ENCODE data around the gene FBRSL1. TPM values are rescaled to one million over a fixed set of nuclear protein-coding genes. Genes with fewer than 3 reads are reported as not detected.

FBRSL1 gene
- total and polyA plus RNA-seq, 2 of the 8 experiments (the other 6 are each of a cell fraction or from before 2014, with no cell fraction given): 18.4 to 109 TPM

DNA sequence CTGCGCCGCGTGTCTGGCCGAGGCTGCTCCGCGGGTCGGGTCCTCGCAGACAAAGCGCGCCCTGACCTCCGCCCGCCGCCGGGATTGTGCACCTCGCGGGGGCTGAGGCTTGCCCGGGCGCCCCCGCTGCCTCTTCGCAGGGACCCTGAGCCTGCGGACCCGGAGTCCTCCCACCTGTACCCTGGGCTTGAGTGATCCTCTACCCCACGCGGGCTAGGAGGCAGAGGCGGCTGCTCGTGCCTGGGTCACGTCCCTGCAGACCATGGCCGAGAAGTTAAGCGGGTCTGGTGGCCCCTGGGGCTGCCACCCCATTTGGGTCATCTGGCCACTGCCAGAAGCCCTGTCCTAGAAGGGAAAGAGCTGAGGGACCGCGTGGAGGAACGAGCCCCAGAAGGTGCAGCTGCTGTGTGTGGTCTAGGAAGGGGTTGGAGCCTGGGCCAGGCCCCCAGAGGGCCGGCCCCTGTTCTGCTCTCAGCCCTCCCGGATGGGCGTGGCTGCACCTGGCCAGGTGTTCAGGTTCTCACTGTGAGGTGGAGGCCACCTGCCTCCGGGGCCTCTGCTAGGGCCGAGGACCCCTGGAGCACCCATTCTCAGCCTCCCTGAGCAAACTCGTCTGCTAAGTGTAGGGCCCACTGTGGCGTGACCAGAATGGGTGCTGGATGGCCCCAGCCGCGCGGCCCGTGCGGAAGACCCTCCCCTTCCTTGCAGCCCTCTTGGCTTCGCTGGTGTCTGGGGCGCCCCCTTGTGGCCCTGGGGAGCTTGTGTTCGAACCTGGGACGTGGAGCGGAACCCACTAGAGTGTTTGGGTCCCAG, 70.9 kb downstream of the FBRSL1 start:
- Histone ChIP-seq H3K56ac (replicated peaks; ENCODE audit: insufficient read length, low read depth, low read length) (peak overlapping the region; percentile 40), H4K5ac (ENCODE audit: insufficient read length, low read depth, low read length) (peak overlapping the region; percentile 64), H2AFZ (ENCODE audit: low read length) (no peak overlapping the region), H3K9me3 (ENCODE audit: insufficient read depth in 2 of 2, low read depth in 1 of 2, low read length in 1 of 2) (no peaks in the 10 kb centered on the region), H4K8ac (ENCODE audit: extremely low read depth, insufficient read depth, low read length) (peak overlapping the region; percentile 83), H3K4me3 (ENCODE audit: extremely low read depth in 1 of 4, insufficient read depth in 2 of 4, low read depth in 3 of 4, low read length in 4 of 4) (peak overlapping the region; percentile 79 to 94 (median 90)), H2BK12ac (ENCODE audit: low read depth, low read length) (peak overlapping the region; percentile 44; the same call in 1 of the 2 replicates), H2BK15ac (ENCODE audit: low read length) (no peak overlapping the region), H3K79me1 (ENCODE audit: low read depth, low read length) (peaks cover 15% of the 10 kb centered on the region), H3K23ac (ENCODE audit: insufficient read length) (no peak overlapping the region), H3K27me3 (replicated peaks in 1 of 4; ENCODE audit: control insufficient read depth in 3 of 4, extremely low read depth in 1 of 4, insufficient read depth in 3 of 4, low read length in 3 of 4) (peaks cover 8 to 39% (median 32%) of the 10 kb centered on the region in 4 experiments), H4K20me1 (replicated peaks in 1 of 2; ENCODE audit: control insufficient read depth in 1 of 2, insufficient read depth in 2 of 2, low read length in 2 of 2) (peaks cover 32% of the 10 kb centered on the region in 2 experiments), H2AK5ac (ENCODE audit: low read depth, low read length) (no peak overlapping the region), H3K18ac (ENCODE audit: extremely low read depth, low read length) (peak overlapping the region; percentile 95), H3K23me2 (ENCODE audit: low read depth, low read length) (peaks cover 5% of the 10 kb centered on the region; the same call in 1 of the 2 replicates), H2BK20ac (ENCODE audit: low read length) (no peak overlapping the region), H3K27ac (ENCODE audit: low read depth, low read length) (peak overlapping the region; percentile 74; the same call in 1 of the 2 replicates), H3K4ac (replicated peaks; ENCODE audit: insufficient read length, low read depth, low read length) (peak overlapping the region; percentile 78), H4K91ac (replicated peaks; ENCODE audit: insufficient read length, low read length) (peak overlapping the region; percentile 98), H2BK120ac (replicated peaks; ENCODE audit: low read depth, low read length) (no peak overlapping the region), H3K14ac (ENCODE audit: insufficient read length) (no peak overlapping the region), H3K4me2 (ENCODE audit: insufficient read depth in 1 of 2, low read depth in 2 of 2, low read length in 2 of 2) (peak overlapping the region; percentile 32 to 76), H2BK5ac (ENCODE audit: low read depth, low read length) (peak overlapping the region; percentile 84; the same call in 1 of the 2 replicates), H3K4me1 (replicated peaks in 1 of 4; ENCODE audit: control insufficient read depth in 3 of 4, insufficient read depth in 4 of 4, low read length in 3 of 4) (peaks cover 0 to 10% (median 6%) of the 10 kb centered on the region in 4 experiments; a peak in 5 of 7 replicates), H3K36me3 (ENCODE audit: control insufficient read depth in 2 of 4, insufficient read depth in 4 of 4, low read length in 3 of 4) (peaks cover 0 to 6% (median 5%) of the 10 kb centered on the region in 4 experiments; a peak in 3 of 8 replicates), H3K79me2 (ENCODE audit: control insufficient read depth in 1 of 2, insufficient read depth in 2 of 2, low read length in 2 of 2) (peaks cover 11 to 35% of the 10 kb centered on the region in 2 experiments), H3K9ac (replicated peaks in 1 of 4; ENCODE audit: extremely low read depth in 1 of 4, low read depth in 3 of 4, low read length in 3 of 4) (peak overlapping the region; percentile 42 to 83 (median 70); a peak in 6 of 7 replicates)
- WGBS, 2 experiments (ENCODE audit: extremely low coverage in 1 of 2, insufficient coverage in 1 of 2, insufficient read length in 1 of 2, insufficient replicate concordance in 2 of 2, low coverage in 1 of 2, low lambda C conversion rate in 2 of 2, missing lambda C conversion rate in 1 of 2): 1% methylated on average over 48 of the region's 49 CpGs; no CpG with 5 or more reads in 1 of the 2 experiments
- ChIA-PET POLR2A (ENCODE audit: partially characterized antibody) (interaction anchor here (0.6 to 2.6 kb wide), 21 partner anchors 9 to 361 kb away, joined by 3 to 9 read pairs (median 3); partner anchors contain the start of gene P2RX2), CTCF (ENCODE audit: partially characterized antibody) (interaction anchor here (0.6 to 3.4 kb wide), 53 partner anchors 9 to 407 kb away, joined by 3 to 18 read pairs (median 4); no protein-coding TSS in a partner anchor)
- FAIRE-seq (no peak), DNase-seq (ENCODE audit: low read depth in 1 of 2, low spot score in 2 of 2) (peak; percentile 60 to 96)
- TF ChIP-seq CTCF (IDR thresholded peaks at IDR 0.05; ENCODE audit: control extremely low read depth in 1 of 3, insufficient read depth in 1 of 3, low read depth in 1 of 3, low read length in 3 of 3) (peak in 2 of 3 experiments; percentile 88 to 91; a peak in 3 of 4 replicates), GABPA (IDR thresholded peaks at IDR 0.05; ENCODE audit: borderline replicate concordance, insufficient read depth, low read length) (peak; percentile 70; the same call in 1 of the 2 replicates), MAX (IDR thresholded peaks at IDR 0.05) (0 out of 2 replicates have a peak, but pooled peaks have one; percentile 14), TAF1 (IDR thresholded peaks at IDR 0.05; ENCODE audit: low read depth, low read length) (peak; percentile 28; the same call in 1 of the 2 replicates), SP2 (IDR thresholded peaks at IDR 0.05; ENCODE audit: low read length) (no peak)
- TF ChIP-seq, protein P1, sequence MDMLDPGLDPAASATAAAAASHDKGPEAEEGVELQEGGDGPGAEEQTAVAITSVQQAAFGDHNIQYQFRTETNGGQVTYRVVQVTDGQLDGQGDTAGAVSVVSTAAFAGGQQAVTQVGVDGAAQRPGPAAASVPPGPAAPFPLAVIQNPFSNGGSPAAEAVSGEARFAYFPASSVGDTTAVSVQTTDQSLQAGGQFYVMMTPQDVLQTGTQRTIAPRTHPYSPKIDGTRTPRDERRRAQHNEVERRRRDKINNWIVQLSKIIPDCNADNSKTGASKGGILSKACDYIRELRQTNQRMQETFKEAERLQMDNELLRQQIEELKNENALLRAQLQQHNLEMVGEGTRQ (IDR thresholded peaks at IDR 0.05; ENCODE audit: low read length): no peak
